HEK293 (cell line): ENCODE results near the gene PYDC1.

Experiments
- CTCF ChIA-PET: fragments of 350-600 bp; formaldehyde crosslinking; extraction: SDS; loops from one replicate; lab custom pipeline; 2021; ENCODE audit warnings: antibody characterized with exemption; lab: Yijun Ruan, JAX
- POLR2A ChIA-PET: fragments of 300-600 bp; formaldehyde crosslinking; extraction: SDS; loops from one replicate; lab custom pipeline; 2020; ENCODE audit warnings: antibody characterized with exemption, inconsistent platforms; lab: Yijun Ruan, JAX
- H3K27ac ChIP-seq: fragments of 200-500 bp; sonication (Bioruptor generic); 2 replicates; pipeline ENCODE4 v1.5.1; 2014; ENCODE audit warnings: low read depth, low read length, control low read depth, inconsistent platforms; ENCODE audit errors: extremely low read depth
- H3K36me3 ChIP-seq, 2 experiments: fragments of 200-500 bp in 1 of 2; sonication (Bioruptor generic) in 1 of 2; 1 replicate in 1 of 2; 2 replicates in 1 of 2; pipeline ENCODE4 v1.5.1; 2014 to 2017; ENCODE audit warnings: inconsistent platforms in 2 of 2, low read length in 2 of 2; ENCODE audit not compliant: control insufficient read depth in 2 of 2, insufficient read depth in 1 of 2
- H3K4me1 ChIP-seq: fragments of 200-500 bp; sonication (Bioruptor generic); 2 replicates; pipeline ENCODE4 v1.5.1; 2014; ENCODE audit warnings: mild to moderate bottlenecking, low read length, inconsistent platforms; ENCODE audit not compliant: control insufficient read depth, insufficient read depth
- H3K4me3 ChIP-seq: 2 replicates; pipeline ENCODE4 v1.5.1; 2011; ENCODE audit warnings: low read depth, mild to moderate bottlenecking, control low read depth, low read length, moderate library complexity
- H3K9me3 ChIP-seq: fragments of 200-500 bp; sonication (Bioruptor generic); 2 replicates; pipeline ENCODE4 v1.5.1; 2014; ENCODE audit warnings: low read depth, low read length, inconsistent platforms; ENCODE audit not compliant: control insufficient read depth, insufficient read depth
- IKZF3 ChIP-seq: fragments of 450-650 bp; IDR thresholded peaks from 2 replicates; pipeline ENCODE4 v1.5.0; 2018; ENCODE audit warnings: missing biosample characterization, mild to moderate bottlenecking, missing genetic modification characterization, moderate library complexity
- KLF10 ChIP-seq: fragments of 450-650 bp; IDR thresholded peaks from 2 replicates; pipeline ENCODE4 v1.5.1; 2018; ENCODE audit warnings: missing biosample characterization, mild to moderate bottlenecking, missing genetic modification characterization
- MZF1 ChIP-seq: fragments of 450-650 bp; formaldehyde crosslinking; IDR thresholded peaks from 2 replicates; pipeline ENCODE4 v1.5.1; 2017; ENCODE audit warnings: missing biosample characterization, missing genetic modification characterization, borderline replicate concordance
- PRDM4 ChIP-seq: fragments of 450-650 bp; formaldehyde crosslinking; IDR thresholded peaks from 2 replicates; pipeline ENCODE4 v1.5.1; 2017; ENCODE audit warnings: missing biosample characterization, missing genetic modification characterization
- SCRT2 ChIP-seq: fragments of 450-650 bp; formaldehyde crosslinking; IDR thresholded peaks from 2 replicates; pipeline ENCODE4 v1.5.1; 2016; ENCODE audit warnings: missing biosample characterization, missing genetic modification characterization
- ZBTB11 ChIP-seq: fragments of 450-650 bp; formaldehyde crosslinking; conservative IDR thresholded peaks from 2 replicates; pipeline ENCODE4 v1.5.1; 2016; ENCODE audit warnings: low read depth, missing biosample characterization, missing genetic modification characterization
- ZBTB17 ChIP-seq: fragments of 450-650 bp; formaldehyde crosslinking; IDR thresholded peaks from 2 replicates; pipeline ENCODE4 v1.5.1; 2016; ENCODE audit warnings: missing biosample characterization, missing genetic modification characterization
- ZFP37 ChIP-seq: fragments of 450-650 bp; formaldehyde crosslinking; IDR thresholded peaks from 2 replicates; pipeline ENCODE4 v1.5.1; 2016; ENCODE audit warnings: missing biosample characterization, missing genetic modification characterization
- ZNF10 ChIP-seq: fragments of 450-650 bp; formaldehyde crosslinking; IDR thresholded peaks from 2 replicates; pipeline ENCODE4 v1.5.1; 2017; ENCODE audit warnings: missing biosample characterization, missing genetic modification characterization
- ZNF169 ChIP-seq: fragments of 450-650 bp; formaldehyde crosslinking; IDR thresholded peaks from 2 replicates; pipeline ENCODE4 v1.5.1; 2016; ENCODE audit warnings: missing biosample characterization, missing genetic modification characterization
- ZNF324 ChIP-seq: fragments of 450-650 bp; formaldehyde crosslinking; IDR thresholded peaks from 2 replicates; pipeline ENCODE4 v1.5.1; 2016; ENCODE audit warnings: missing biosample characterization, missing genetic modification characterization
- ZNF555 ChIP-seq: fragments of 450-650 bp; formaldehyde crosslinking; conservative IDR thresholded peaks from 2 replicates; pipeline ENCODE4 v1.5.1; 2017; ENCODE audit warnings: missing biosample characterization, mild to moderate bottlenecking, missing genetic modification characterization, inconsistent platforms
- ZNF600 ChIP-seq: fragments of 450-650 bp; formaldehyde crosslinking; IDR thresholded peaks from 2 replicates; pipeline ENCODE4 v1.5.1; 2016; ENCODE audit warnings: missing biosample characterization, missing genetic modification characterization
- ZNF621 ChIP-seq: fragments of 450-650 bp; formaldehyde crosslinking; IDR thresholded peaks from 2 replicates; pipeline ENCODE4 v1.5.1; 2017; ENCODE audit warnings: missing biosample characterization, missing genetic modification characterization
- ZNF660 ChIP-seq: fragments of 450-650 bp; IDR thresholded peaks from 2 replicates; pipeline ENCODE4 v1.5.1; 2018; ENCODE audit warnings: missing biosample characterization, mild to moderate bottlenecking, missing genetic modification characterization
- ZNF830 ChIP-seq: fragments of 450-650 bp; IDR thresholded peaks from 2 replicates; pipeline ENCODE4 v1.5.0; 2018; ENCODE audit warnings: missing biosample characterization, missing genetic modification characterization, low read depth, mild to moderate bottlenecking, moderate library complexity
- ZNF837 ChIP-seq: fragments of 450-650 bp; formaldehyde crosslinking; IDR thresholded peaks from 2 replicates; pipeline ENCODE4 v1.5.1; 2016; ENCODE audit warnings: missing biosample characterization, missing genetic modification characterization
- TF ChIP-seq, protein P1 (sequence below): fragments of 450-650 bp; formaldehyde crosslinking; IDR thresholded peaks from 2 replicates; pipeline ENCODE4 v1.5.1; 2016; ENCODE audit warnings: missing biosample characterization, missing genetic modification characterization

The PYDC1 gene

DNA sequence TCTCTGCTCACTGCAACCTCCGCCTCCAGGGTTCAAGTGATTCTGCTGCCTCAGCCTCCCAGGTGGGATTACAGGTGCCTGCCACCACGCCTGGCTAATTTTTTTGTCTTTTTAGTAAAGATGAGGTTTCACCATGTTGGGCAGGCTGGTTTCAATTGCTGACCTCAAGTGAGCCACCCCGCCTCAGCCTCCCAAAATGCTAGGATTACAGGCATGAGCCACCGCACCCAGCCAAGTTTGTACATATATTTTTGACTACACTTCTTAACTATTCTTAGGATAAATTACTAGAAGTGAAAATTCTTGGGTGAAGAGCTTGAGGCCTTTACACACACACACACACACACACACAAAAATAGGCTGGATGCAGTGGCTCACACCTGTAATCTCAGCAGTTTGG is 41.4 kb upstream of the PYDC1 start (continued):
- TF ChIP-seq PRDM4 (tag by site-specific recombination), result no peak
- no peak for TF ChIP-seq ZNF324
- TF ChIP-seq ZNF621 (tag by site-specific recombination), result no peak

GRCh38 chr16:31256466-31256865 is 39.5 kb upstream of the PYDC1 start:
- no peak overlapping the region for H3K27ac ChIP-seq
- H3K36me3 ChIP-seq, result no peaks in the 10 kb centered on the region
- no peaks in the 10 kb centered on the region for H3K9me3 ChIP-seq
- ChIA-PET CTCF (no interaction called here), POLR2A (no interaction called here)
- no peak for TF ChIP-seq ZNF660
- TF ChIP-seq, protein P1, sequence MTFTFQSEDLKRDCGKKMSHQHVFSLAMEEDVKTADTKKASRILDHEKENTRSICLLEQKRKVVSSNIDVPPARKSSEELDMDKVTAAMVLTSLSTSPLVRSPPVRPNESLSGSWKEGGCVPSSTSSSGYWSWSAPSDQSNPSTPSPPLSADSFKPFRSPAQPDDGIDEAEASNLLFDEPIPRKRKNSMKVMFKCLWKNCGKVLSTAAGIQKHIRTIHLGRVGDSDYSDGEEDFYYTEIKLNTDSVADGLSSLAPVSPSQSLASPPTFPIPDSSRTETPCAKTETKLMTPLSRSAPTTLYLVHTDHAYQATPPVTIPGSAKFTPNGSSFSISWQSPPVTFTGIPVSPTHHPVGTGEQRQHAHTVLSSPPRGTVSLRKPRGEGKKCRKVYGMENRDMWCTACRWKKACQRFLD (tag by site-specific recombination), result no peak
- no peak for TF ChIP-seq ZNF600 (tag by site-specific recombination)
- TF ChIP-seq ZNF830 (tag by site-specific recombination), result no peak
- no peak for TF ChIP-seq IKZF3
- no peak for TF ChIP-seq ZFP37
- TF ChIP-seq ZNF837 (tag by site-specific recombination), result no peak
- TF ChIP-seq ZBTB11 (tag by site-specific recombination), result no peak
- TF ChIP-seq MZF1, result no peak
- no peak for TF ChIP-seq KLF10 (tag by site-specific recombination)
- TF ChIP-seq ZNF555 (tag by site-specific recombination), result no peak
- no peak for TF ChIP-seq ZNF169
- H3K4me1 ChIP-seq, result no peaks in the 10 kb centered on the region
- H3K4me3 ChIP-seq, result no peak overlapping the region

DNA sequence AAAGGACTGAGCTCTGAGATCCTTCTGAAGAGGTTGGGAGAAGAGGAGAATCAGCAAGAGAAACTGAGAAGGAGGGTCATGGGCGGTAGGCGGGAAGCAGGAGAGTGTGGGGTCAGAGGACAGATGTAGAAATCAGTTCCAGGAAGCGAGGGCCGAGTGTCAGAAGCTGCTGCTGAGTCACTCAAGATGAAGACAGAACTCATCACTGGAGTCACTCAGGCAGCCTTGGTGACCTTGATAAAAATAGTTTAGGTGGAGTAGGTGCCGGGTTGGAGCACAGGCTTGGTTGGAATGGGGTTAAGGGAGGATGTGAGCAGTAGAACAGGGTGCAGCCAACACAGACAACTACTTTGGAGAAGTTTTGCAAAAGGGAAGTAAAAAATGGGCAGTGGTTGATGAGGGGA is 36.7 kb upstream of the PYDC1 start:
- Histone ChIP-seq H3K36me3 (no peaks in the 10 kb centered on the region), H3K9me3 (no peaks in the 10 kb centered on the region), H3K4me3 (no peak overlapping the region), H3K4me1 (no peaks in the 10 kb centered on the region), H3K27ac (no peak overlapping the region)
- ChIA-PET POLR2A (no interaction called here), CTCF (interaction anchor here (0.6 kb wide), 1 partner anchor 32 kb away, joined by 7 read pairs; no protein-coding TSS in a partner anchor)
- TF ChIP-seq ZNF10 (tag by site-specific recombination) (no peak), ZNF600 (tag by site-specific recombination) (no peak), SCRT2 (tag by site-specific recombination) (no peak), ZBTB17 (tag by site-specific recombination) (peak; percentile 19; the same call in 1 of the 2 replicates)
